ENCODE results near the gene IFNAR2. TPM values are rescaled to one million over a fixed set of nuclear protein-coding genes. Genes with fewer than 3 reads are reported as not detected.
"Not testable (repeated sequence)": the region's sequence is repeated elsewhere in the genome, so short reads cannot be mapped to it uniquely, and the experiment has no call there.

Gene IFNAR2
- total RNA-seq, 3 donors from 2014 or later: 13.9 to 20.2 (median 14.7) TPM

DNA sequence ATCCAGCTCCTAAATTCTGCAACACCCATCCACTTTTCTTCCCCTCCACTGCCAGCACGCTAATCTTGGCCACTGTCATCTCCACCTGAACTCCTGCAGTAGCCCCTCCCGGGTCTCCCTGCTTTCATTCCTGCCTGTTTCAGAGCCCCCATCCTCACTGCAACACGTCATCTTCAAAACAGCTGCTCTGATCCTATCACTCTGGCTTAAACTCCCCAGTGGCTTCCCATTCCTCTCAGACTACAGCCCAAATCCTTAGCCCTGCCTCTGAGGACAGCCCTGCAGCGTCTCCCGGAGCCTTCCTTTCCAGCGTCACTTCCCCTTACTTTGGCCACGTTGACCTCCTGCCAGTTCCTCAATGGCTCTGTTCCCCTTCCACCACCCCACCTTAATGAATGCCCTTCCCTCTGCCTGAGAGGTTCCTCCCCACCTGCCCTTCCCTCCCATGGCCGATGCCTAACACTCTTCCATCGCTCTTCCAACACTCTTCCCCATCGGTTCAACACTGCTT lies 22.9 kb upstream of the IFNAR2 start:
- peaks cover 5% of the 10 kb centered on the region for H3K9me3 Mint-ChIP-seq
- H3K27me3 Mint-ChIP-seq (ENCODE audit: low read depth): no peaks in the 10 kb centered on the region

DNA sequence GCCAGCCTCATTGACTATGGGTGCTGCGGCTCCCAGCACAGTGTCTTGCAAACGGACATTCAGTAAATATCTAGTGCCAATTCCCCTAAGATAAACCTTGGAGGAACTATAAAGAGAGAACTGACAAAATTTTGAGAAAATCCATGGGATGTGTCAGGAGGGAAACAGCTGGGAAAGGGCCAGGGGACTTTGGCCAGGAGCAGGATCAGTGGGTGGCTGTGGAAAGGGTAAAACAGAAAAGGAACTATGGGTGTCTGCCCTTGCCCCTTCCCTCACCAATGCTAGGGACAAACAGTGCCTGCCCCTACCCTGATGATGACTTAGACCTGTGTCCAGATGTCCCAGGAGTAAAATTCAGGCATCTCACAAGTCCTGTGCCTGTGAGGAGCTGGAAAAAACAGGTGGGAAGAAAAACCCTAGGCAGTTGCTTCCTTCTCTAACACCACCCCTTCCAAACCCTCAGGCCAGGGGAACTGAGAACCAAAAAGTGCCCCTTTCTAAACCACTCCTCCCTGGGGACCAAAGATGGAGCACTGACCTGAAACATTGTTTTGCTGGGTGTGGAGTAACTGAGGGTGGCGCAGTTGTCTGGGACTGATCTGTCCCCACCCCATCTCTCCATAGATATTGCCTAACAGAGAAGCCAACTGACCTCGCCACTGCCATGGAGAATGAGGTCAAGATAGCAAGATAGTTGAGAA lies 22.1 kb upstream of the IFNAR2 start:
- DNase-seq (no peak), ATAC-seq (no peak)
- Mint-ChIP-seq H3K4me3 (no peak overlapping the region), H3K9me3 (peaks cover 5% of the 10 kb centered on the region), H3K4me1 (ENCODE audit: low read depth) (peaks cover 71% of the 10 kb centered on the region), H3K27me3 (ENCODE audit: low read depth) (no peaks in the 10 kb centered on the region), H3K36me3 (ENCODE audit: insufficient read depth) (no peaks in the 10 kb centered on the region)

More for the DNA sequence above, 22.9 kb upstream of the IFNAR2 start:
- no peak overlapping the region for H3K4me3 Mint-ChIP-seq
- no peak for ATAC-seq
- peaks cover 65% of the 10 kb centered on the region for H3K4me1 Mint-ChIP-seq (ENCODE audit: low read depth)
- H3K36me3 Mint-ChIP-seq (ENCODE audit: insufficient read depth): no peaks in the 10 kb centered on the region
- DNase-seq: no peak

DNA sequence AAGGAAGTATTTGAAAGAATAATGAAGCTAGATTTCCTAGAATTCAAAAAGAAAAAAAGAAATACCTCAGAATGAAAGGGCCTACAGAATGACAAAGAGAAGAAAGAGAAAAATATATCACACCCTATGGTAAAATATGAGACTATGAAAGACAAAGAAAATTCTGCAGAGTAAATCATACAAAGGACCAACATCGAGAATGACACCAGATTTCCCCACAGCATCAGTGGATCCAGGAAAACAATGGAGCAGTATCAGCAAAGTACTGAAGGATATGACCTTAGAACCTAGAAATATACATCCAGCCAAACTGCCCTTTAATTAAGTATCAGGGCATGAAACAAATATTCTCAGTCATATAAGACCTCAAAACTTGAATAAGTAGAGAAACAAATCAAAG lies 21.2 kb upstream of the IFNAR2 start:
- no peak overlapping the region for H3K4me3 Mint-ChIP-seq
- H3K36me3 Mint-ChIP-seq (ENCODE audit: insufficient read depth): no peaks in the 10 kb centered on the region
- DNase-seq (no peak), ATAC-seq (no peak)
- no peaks in the 10 kb centered on the region for H3K27me3 Mint-ChIP-seq (ENCODE audit: low read depth)
- H3K9me3 Mint-ChIP-seq: peaks cover 5% of the 10 kb centered on the region
- peaks cover 71% of the 10 kb centered on the region for H3K4me1 Mint-ChIP-seq (ENCODE audit: low read depth)

DNA sequence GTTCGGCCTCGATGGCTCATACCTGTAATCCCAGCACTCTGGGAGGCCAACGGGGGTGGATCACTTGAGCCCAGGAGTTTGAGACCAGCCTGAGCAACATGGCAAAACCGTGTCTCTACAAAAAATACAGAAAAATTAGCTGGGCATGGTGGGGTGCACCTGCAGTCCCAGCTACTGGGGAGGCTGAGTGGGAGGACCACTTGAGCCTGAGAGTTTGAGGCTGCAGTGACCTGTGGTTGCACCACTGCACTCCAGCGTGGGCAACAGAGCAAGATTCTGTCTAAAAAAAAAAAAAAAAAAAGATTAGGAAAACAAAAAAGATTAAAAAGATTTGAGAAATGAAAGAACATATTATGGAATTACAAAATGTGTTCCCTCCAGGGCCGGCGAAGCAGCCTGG lies 18.4 kb upstream of the IFNAR2 start:
- ATAC-seq (no peak), DNase-seq (no peak)
- no peak overlapping the region for H3K4me3 Mint-ChIP-seq
- H3K36me3 Mint-ChIP-seq (ENCODE audit: insufficient read depth): no peaks in the 10 kb centered on the region
- H3K9me3 Mint-ChIP-seq: peaks cover 8% of the 10 kb centered on the region
- H3K27me3 Mint-ChIP-seq (ENCODE audit: low read depth): no peaks in the 10 kb centered on the region
- peaks cover 77% of the 10 kb centered on the region for H3K4me1 Mint-ChIP-seq (ENCODE audit: low read depth)

DNA sequence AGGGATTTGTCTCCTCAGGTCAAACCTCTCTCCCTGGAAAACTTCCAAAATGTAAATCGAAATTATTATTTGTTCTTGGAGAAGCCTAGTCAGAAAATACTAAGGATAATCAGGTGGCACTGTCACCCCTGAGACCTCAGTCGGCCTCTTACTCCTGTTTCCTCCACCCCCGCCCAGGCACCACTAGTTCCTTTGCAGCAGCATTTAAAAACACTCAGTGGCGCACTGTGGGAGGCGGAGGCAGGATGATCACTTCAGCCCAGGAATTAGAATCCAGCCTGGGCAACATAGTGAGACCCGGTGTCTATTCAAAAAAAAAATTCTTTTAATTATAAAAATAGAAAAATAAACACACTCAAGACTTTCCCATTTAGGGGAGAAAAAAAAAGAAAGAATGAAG lies 18.0 kb upstream of the IFNAR2 start:
- Mint-ChIP-seq H3K9me3 (peaks cover 10% of the 10 kb centered on the region), H3K4me3 (no peak overlapping the region), H3K27me3 (ENCODE audit: low read depth) (no peaks in the 10 kb centered on the region), H3K36me3 (ENCODE audit: insufficient read depth) (no peaks in the 10 kb centered on the region), H3K4me1 (ENCODE audit: low read depth) (peaks cover 78% of the 10 kb centered on the region)
- ATAC-seq (no peak), DNase-seq (no peak)

DNA sequence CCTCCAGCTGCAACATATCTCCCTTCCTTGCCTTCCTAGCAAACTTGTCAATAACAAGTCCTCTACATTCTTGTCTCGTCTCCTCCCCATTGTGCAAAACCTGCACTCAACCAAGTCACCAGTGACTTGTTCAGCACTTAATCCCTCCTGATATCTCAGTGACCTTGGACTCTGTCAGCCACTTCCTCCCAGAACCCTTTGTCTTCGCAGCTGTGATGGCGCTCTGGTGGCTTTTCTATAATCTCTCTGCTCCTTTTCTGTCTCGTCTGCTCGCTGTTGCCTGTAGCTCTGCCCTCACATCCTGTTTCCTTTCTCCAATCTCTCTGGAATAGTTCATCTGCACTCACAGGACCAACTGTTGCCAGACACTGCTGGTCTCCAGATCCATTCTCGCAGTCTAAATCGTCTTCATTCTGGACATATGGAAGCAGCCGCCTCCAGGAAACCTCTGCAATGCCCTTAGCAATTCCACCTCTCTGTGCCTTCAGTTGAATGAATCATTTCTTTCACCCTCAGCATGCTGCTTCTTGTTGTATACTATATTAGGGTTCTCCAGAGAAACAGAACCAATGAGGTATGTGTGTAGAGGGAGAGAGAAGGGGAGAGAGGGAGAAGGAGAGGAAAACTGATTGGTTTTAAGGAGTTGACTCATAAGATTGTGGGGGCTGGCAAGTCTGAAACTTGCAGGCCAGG lies 17.4 kb upstream of the IFNAR2 start:
- peak in 1 of 2 donors; percentile 13 for ATAC-seq

DNA sequence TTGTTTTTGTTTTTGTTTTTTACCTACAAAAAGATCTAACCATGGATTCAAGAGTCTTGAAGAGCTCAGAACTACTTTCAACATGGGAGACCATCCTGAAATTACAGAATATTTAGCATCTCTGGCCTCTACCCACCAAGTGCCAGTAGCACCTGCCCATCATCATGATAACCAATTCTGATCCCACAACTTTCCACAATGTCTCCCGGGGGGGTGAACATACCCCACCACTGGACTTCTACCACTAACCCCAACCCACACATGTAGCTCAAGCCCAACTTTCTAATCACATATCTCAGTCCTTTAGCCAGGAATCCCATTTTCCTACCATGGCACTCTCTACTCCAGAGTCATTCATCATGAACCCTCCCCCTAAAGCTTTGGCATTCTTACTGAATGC lies 15.7 kb upstream of the IFNAR2 start:
- no peak overlapping the region for H3K4me3 Mint-ChIP-seq
- peaks cover 76% of the 10 kb centered on the region for H3K4me1 Mint-ChIP-seq (ENCODE audit: low read depth)
- DNase-seq: no peak
- peaks cover 3% of the 10 kb centered on the region for H3K36me3 Mint-ChIP-seq (ENCODE audit: insufficient read depth)
- no peaks in the 10 kb centered on the region for H3K27me3 Mint-ChIP-seq (ENCODE audit: low read depth)
- H3K9me3 Mint-ChIP-seq: peaks cover 15% of the 10 kb centered on the region
- ATAC-seq: no peak

More for the DNA sequence above, 17.4 kb upstream of the IFNAR2 start:
- Mint-ChIP-seq H3K36me3 (ENCODE audit: insufficient read depth) (no peaks in the 10 kb centered on the region), H3K4me1 (ENCODE audit: low read depth) (peaks cover 77% of the 10 kb centered on the region), H3K9me3 (peaks cover 11% of the 10 kb centered on the region), H3K27me3 (ENCODE audit: low read depth) (no peaks in the 10 kb centered on the region), H3K4me3 (peak overlapping the region; percentile 39)
- DNase-seq: no peak

DNA sequence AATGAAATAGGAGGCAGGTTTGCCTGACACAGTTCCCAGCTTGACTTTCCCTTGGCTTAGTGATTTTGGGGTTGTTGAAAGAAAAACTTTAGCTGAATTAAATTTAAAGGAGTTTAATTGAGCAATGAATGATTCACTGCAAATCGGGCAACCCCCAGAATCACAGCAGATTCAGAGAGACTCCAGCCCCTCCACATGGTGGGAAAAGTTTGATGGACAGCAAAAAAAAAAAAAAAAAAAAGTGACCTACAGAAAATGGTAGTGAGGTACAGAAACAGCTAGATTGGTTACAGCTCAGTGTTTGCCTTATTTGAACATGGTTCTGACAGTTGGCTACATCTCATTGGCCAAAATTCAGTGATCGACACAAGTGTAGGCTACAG lies 12.6 kb upstream of the IFNAR2 start:
- DNase-seq: no peak
- no peak overlapping the region for H3K4me3 Mint-ChIP-seq
- ATAC-seq: no peak
- peaks cover 70% of the 10 kb centered on the region for H3K4me1 Mint-ChIP-seq (ENCODE audit: low read depth)
- peaks cover 3% of the 10 kb centered on the region for H3K36me3 Mint-ChIP-seq (ENCODE audit: insufficient read depth)
- peaks cover 20% of the 10 kb centered on the region for H3K9me3 Mint-ChIP-seq
- H3K27me3 Mint-ChIP-seq (ENCODE audit: low read depth): no peaks in the 10 kb centered on the region

DNA sequence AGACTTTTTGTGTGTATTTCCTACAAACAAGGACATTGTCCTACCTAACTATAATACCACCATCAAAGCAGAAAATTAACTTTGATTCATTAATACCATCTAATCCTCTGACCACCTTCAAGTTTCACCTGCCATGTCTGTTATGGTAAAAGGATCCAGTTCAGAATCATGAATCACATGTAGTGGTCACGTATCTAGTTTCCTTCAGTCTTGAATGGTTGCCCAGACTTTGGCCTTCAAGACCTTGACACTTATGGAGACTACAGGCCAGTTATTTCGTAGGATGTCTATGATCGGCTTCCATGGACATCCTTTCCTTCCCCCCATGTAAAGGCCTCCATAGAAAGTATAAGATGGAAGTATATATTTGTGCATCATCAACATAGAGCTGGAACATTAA lies 10.4 kb upstream of the IFNAR2 start:
- DNase-seq: no peak
- H3K4me1 Mint-ChIP-seq (ENCODE audit: low read depth): peaks cover 49% of the 10 kb centered on the region

DNA sequence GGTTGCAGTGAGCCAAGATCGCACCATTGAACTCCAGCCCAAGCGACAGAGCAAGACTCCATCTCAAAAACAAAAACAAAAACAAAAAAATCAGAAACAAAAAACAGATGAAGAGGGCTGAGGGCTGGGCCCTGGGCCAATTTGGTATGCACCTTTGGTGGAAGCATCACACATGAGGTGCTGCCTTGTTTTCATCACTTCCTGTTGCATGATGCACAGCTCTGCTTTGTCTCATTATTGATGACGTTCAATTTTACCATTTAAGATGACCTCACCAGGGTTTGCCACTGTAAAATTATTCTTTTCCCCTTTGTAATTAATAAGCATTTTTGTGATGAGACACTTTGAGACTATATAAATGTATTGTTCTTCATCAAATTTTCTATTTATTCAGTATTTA lies 9.8 kb upstream of the IFNAR2 start:
- Mint-ChIP-seq H3K36me3 (ENCODE audit: insufficient read depth) (peaks cover 3% of the 10 kb centered on the region), H3K9me3 (peaks cover 17% of the 10 kb centered on the region), H3K4me1 (ENCODE audit: low read depth) (peaks cover 43% of the 10 kb centered on the region), H3K4me3 (no peak overlapping the region), H3K27me3 (ENCODE audit: low read depth) (no peaks in the 10 kb centered on the region)
- no peak for DNase-seq
- ATAC-seq: no peak

More for the DNA sequence above, 10.4 kb upstream of the IFNAR2 start:
- ATAC-seq: no peak
- no peak overlapping the region for H3K4me3 Mint-ChIP-seq
- H3K9me3 Mint-ChIP-seq: peaks cover 20% of the 10 kb centered on the region
- peaks cover 3% of the 10 kb centered on the region for H3K36me3 Mint-ChIP-seq (ENCODE audit: insufficient read depth)
- no peaks in the 10 kb centered on the region for H3K27me3 Mint-ChIP-seq (ENCODE audit: low read depth)

DNA sequence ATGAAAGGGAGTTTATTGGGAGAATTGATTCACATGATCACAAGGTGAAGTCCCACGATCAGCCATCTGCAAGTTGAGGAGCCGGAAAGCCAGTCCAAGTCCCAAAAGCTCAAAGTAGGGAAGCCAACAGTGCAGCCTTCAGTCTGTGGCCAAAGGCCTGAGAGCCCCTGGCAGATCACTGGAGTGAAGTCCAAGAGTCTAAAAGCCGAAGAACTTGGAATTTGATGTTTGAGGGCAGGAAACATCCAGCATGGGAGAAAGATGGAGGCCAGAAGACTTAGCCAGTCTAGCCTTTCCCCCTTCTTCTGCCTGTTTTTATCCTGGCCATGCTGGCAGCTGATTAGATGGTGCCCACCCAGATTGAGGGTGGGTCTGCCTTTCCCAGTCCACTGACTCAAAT lies 4.4 kb upstream of the IFNAR2 start:
- not testable (repeated sequence) for DNase-seq; H3K4me3 Mint-ChIP-seq; H3K36me3 Mint-ChIP-seq (ENCODE audit: insufficient read depth); H3K27me3 Mint-ChIP-seq (ENCODE audit: low read depth); H3K9me3 Mint-ChIP-seq; ATAC-seq
- H3K4me1 Mint-ChIP-seq (ENCODE audit: low read depth): peaks cover 18% of the 10 kb centered on the region

DNA sequence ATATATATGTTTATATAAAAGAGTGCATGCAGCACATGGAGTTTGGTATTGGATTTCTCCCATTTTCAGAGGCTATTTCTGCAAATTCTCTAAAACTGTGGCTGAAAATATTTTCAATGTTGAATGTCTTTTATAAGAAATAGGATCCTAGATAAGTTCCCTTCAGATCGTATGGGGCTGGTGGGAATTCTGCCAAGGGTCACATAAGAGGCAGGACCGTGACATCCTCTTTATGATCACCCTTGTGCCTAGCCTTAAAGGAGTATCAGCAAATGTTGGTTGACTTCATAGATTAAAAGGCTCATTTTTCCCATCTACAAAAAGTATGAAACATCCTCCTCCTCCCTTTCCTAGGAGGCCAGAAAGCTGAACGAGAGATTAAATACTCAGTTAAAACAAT lies 1.3 kb upstream of the IFNAR2 start:
- no peaks in the 10 kb centered on the region for H3K9me3 Mint-ChIP-seq
- H3K27me3 Mint-ChIP-seq (ENCODE audit: low read depth): no peaks in the 10 kb centered on the region
- no peak for ATAC-seq
- DNase-seq: no peak
- H3K4me1 Mint-ChIP-seq (ENCODE audit: low read depth): peaks cover 40% of the 10 kb centered on the region
- H3K36me3 Mint-ChIP-seq (ENCODE audit: insufficient read depth): peaks cover 7% of the 10 kb centered on the region
- H3K4me3 Mint-ChIP-seq: no peak overlapping the region

DNA sequence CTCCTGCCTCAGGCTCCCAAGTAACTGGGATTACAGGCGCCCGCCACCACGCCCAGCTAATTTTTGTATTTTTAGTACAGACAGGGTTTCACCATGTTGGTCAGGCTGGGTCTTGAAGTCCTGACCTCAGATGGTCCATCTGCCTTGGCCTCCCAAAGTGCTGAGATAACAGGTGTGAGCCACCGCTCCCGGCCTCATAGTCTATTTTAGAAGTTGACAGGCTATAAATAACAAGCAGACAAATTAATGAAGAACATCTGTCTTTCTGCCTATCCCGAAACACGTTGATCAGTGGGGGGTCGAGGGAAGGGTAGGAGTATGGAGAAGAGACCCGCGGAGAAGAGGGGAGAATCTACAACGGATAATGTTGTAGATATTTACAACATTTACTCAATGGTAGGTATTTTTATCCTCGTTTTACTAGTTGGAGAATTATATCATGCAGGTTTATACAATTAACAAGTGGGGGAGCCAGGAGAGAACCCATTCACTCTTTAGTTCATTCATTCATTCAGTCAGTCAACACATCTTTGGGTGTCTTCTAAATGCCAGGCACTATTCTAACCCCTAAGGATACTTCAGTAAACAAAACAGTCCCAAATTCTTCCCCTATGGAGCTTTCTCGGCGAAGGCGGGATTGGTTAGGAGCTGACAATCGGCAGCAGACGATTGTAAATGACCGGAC lies 497 bp upstream of the IFNAR2 start:
- peak overlapping the region; percentile 81 for H3K4me3 Mint-ChIP-seq
- H3K27me3 Mint-ChIP-seq (ENCODE audit: low read depth): no peaks in the 10 kb centered on the region
- H3K9me3 Mint-ChIP-seq: no peaks in the 10 kb centered on the region
- no peak for ATAC-seq
- H3K4me1 Mint-ChIP-seq (ENCODE audit: low read depth): peaks cover 46% of the 10 kb centered on the region
- H3K36me3 Mint-ChIP-seq (ENCODE audit: insufficient read depth): peaks cover 9% of the 10 kb centered on the region
- no peak for DNase-seq

DNA sequence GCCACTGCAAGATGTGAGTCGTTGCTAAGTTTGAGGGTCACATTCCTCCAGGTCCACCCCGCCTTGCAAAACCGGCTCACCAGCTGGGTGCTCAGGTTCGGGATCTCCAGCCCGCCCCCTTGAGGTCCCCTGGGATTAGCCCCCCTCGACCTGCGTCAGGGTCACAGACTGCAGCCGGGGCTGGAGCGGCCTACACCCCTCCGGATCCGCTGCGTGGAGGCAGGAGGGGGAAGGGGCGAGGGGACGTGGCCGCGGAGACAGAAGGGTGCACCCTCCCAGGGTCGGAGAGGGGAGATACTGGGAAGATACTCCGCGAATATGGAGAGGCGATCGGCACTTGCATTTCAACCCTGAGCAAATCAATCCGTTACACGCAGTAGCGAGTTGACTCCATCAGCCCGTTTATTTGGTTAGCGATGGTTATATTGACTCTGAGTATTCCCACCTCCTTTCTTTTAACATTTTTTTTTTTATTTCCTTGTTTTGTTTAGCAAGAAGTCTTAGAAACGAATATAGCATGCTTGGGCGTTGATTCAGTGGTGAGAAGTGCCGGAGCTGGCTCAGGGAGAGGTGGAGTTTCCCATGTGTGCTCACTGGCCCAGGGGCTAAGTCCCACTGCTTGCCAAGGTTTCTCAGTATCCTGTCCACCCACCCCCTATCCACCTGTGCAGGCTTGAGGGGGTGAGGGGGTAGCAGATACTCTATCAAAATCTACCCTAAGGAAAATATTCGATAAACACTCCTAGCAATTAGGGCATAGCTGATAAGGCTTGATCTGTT lies 997 bp downstream of the IFNAR2 start:
- H3K4me1 Mint-ChIP-seq (ENCODE audit: low read depth): peaks cover 58% of the 10 kb centered on the region
- peaks cover 15% of the 10 kb centered on the region for H3K36me3 Mint-ChIP-seq (ENCODE audit: insufficient read depth)
- no peak for DNase-seq
- H3K4me3 Mint-ChIP-seq: peak overlapping the region; percentile 89
- H3K27me3 Mint-ChIP-seq (ENCODE audit: low read depth): no peaks in the 10 kb centered on the region
- ATAC-seq: peak; percentile 18 to 20
- H3K9me3 Mint-ChIP-seq: no peaks in the 10 kb centered on the region
